ENCODE results near the gene PEF1. TPM values are rescaled to one million over a fixed set of nuclear protein-coding genes. Genes with fewer than 3 reads are reported as not detected.

The PEF1 gene
- total RNA-seq, 1 donor from 2014 or later, result 83.4 TPM

GRCh38 chr1:31586376-31587327, 58.0 kb downstream of the PEF1 start:
- DNase-seq (ENCODE audit: extremely low read depth, low read depth, low spot score), result no peak

GRCh38 chr1:31585736-31586365, 58.8 kb downstream of the PEF1 start:
- DNase-seq (ENCODE audit: extremely low read depth, low read depth, low spot score), result no peak

GRCh38 chr1:31584869-31585735, 59.6 kb downstream of the PEF1 start:
- DNase-seq (ENCODE audit: extremely low read depth, low read depth, low spot score), result no peak

GRCh38 chr1:31583995-31584868, 60.4 kb downstream of the PEF1 start:
- DNase-seq (ENCODE audit: extremely low read depth, low read depth, low spot score), result no peak

GRCh38 chr1:31583082-31583994, 61.3 kb downstream of the PEF1 start:
- no peak for DNase-seq (ENCODE audit: extremely low read depth, low read depth, low spot score)

- DNase-seq (ENCODE audit: extremely low read depth, low read depth, low spot score), result no peak
These were observed 62.6 kb downstream of the PEF1 start for GRCh38 chr1:31581821-31582810.

GRCh38 chr1:31580891-31581603, 63.6 kb downstream of the PEF1 start:
- no peak for DNase-seq (ENCODE audit: extremely low read depth, low read depth, low spot score)

GRCh38 chr1:31580513-31580870, 64.2 kb downstream of the PEF1 start:
- no peak for DNase-seq (ENCODE audit: extremely low read depth, low read depth, low spot score)

Other genes starting within 250 kb of the PEF1 start
- gene SERINC2, start 231.7 kb downstream of the PEF1 start, total RNA-seq, result 38.4 and 43.5 TPM in 2 replicates
- 286 and 412 TPM in 2 replicates for gene TINAGL1, start 68.4 kb downstream of the PEF1 start, total RNA-seq
- gene HCRTR1, start 27.2 kb downstream of the PEF1 start, total RNA-seq, result 0.58 and 1.3 TPM in 2 replicates
- 2.5 and 5.3 TPM in 2 replicates for gene COL16A1, start 59.1 kb upstream of the PEF1 start, total RNA-seq
- 1.6 and 2.6 TPM in 2 replicates for gene ADGRB2, start 119.5 kb upstream of the PEF1 start, total RNA-seq
- 48.2 and 70.0 TPM in 2 replicates for gene SPOCD1, start 171.1 kb upstream of the PEF1 start, total RNA-seq

Measured in glomerular endothelial cell (primary cell).